MM.1S (cell line): Measurements from ENCODE around the gene CA10.

ENCODE experiments used
- DNase-seq: peaks from one replicate; pipeline ENCODE4 v3.0.0-alpha.2; 2015
- H2AFZ ChIP-seq: fragments of 300-600 bp; sonication (generic); 2 replicates; pipeline ENCODE4 v1.6.0; 2016; ENCODE audit warnings: antibody characterized with exemption, low read length
- H3F3A ChIP-seq: fragments of 300-600 bp; sonication (generic); 2 replicates; pipeline ENCODE4 v1.6.1; 2016; ENCODE audit warnings: mild to moderate bottlenecking, antibody characterized with exemption, low read length, moderate library complexity, mixed read lengths; ENCODE audit not compliant: insufficient read depth
- H3K27ac ChIP-seq: fragments of 300-600 bp; sonication (generic); 2 replicates; pipeline ENCODE4 v1.5.1; 2016; ENCODE audit warnings: mild to moderate bottlenecking, low read length
- H3K27me3 ChIP-seq: fragments of 300-600 bp; sonication (generic); replicated peaks from 2 replicates; pipeline ENCODE4 v1.6.0; 2016; ENCODE audit warnings: low read length; ENCODE audit not compliant: insufficient read depth
- H3K36me3 ChIP-seq: fragments of 300-600 bp; sonication (generic); replicated peaks from 2 replicates; pipeline ENCODE4 v1.6.1; 2016; ENCODE audit warnings: mild to moderate bottlenecking, low read length, mixed read lengths; ENCODE audit not compliant: insufficient read depth
- H3K4me1 ChIP-seq: fragments of 300-600 bp; sonication (generic); 2 replicates; pipeline ENCODE4 v1.6.1; 2016; ENCODE audit warnings: low read length, mixed read lengths
- H3K4me2 ChIP-seq: fragments of 300-600 bp; sonication (generic); 2 replicates; pipeline ENCODE4 v1.6.0; 2016; ENCODE audit warnings: low read depth, low read length
- H3K4me3 ChIP-seq: fragments of 300-600 bp; sonication (generic); 2 replicates; pipeline ENCODE4 v1.5.1; 2016; ENCODE audit warnings: low read length, mixed read lengths
- H3K79me2 ChIP-seq: fragments of 300-600 bp; sonication (generic); 2 replicates; pipeline ENCODE4 v1.6.1; 2016; ENCODE audit warnings: mixed run types, low read length, mixed read lengths
- H3K9ac ChIP-seq: fragments of 300-600 bp; sonication (generic); 2 replicates; pipeline ENCODE4 v1.6.1; 2016; ENCODE audit warnings: low read length, mixed read lengths
- H3K9me2 ChIP-seq: fragments of 300-600 bp; sonication (generic); replicated peaks from 2 replicates; pipeline ENCODE4 v1.6.1; 2016; ENCODE audit warnings: mild to moderate bottlenecking, low read length, mixed read lengths; ENCODE audit not compliant: insufficient read depth
- H3K9me3 ChIP-seq: fragments of 300-600 bp; sonication (generic); replicated peaks from 2 replicates; pipeline ENCODE4 v1.6.1; 2016; ENCODE audit warnings: mild to moderate bottlenecking, low read length, mixed read lengths; ENCODE audit not compliant: insufficient read depth
- H4K20me1 ChIP-seq: fragments of 300-600 bp; sonication (generic); 2 replicates; pipeline ENCODE4 v1.6.1; 2016; ENCODE audit warnings: mild to moderate bottlenecking, low read length, moderate library complexity, mixed read lengths; ENCODE audit not compliant: insufficient read depth
- CTCF ChIP-seq: fragments of 300-600 bp; sonication (generic); IDR thresholded peaks from 2 replicates; pipeline ENCODE4 v1.5.1; 2016; ENCODE audit warnings: antibody characterized with exemption, low read length, mixed read lengths
- EZH2 ChIP-seq: fragments of 300-600 bp; sonication (generic); optimal IDR thresholded peaks from 2 replicates; pipeline ENCODE3; 2017; ENCODE audit warnings: low read depth, mild to moderate bottlenecking, antibody characterized with exemption, low read length, mixed read lengths
- EZH2phosphoT487 ChIP-seq: fragments of 300-600 bp; sonication (generic); IDR thresholded peaks from 2 replicates; pipeline ENCODE4 v1.6.1; 2018; ENCODE audit warnings: antibody characterized with exemption, low read length

CA10 gene

GRCh38 chr17:51707216-51707615, 451.3 kb downstream of the CA10 start:
- no peaks in the 10 kb centered on the region for H3K79me2 ChIP-seq
- H3K9me2 ChIP-seq = no peaks in the 10 kb centered on the region
- no peak for TF ChIP-seq CTCF
- no peak for TF ChIP-seq EZH2
- no peak for TF ChIP-seq EZH2phosphoT487
- H3F3A ChIP-seq = no peaks in the 10 kb centered on the region
- no peak overlapping the region for H3K4me2 ChIP-seq
- no peaks in the 10 kb centered on the region for H3K9me3 ChIP-seq
- no peaks in the 10 kb centered on the region for H3K36me3 ChIP-seq
- H3K9ac ChIP-seq = no peak overlapping the region
- H2AFZ ChIP-seq = no peak overlapping the region
- H3K4me3 ChIP-seq = no peak overlapping the region
- no peak for DNase-seq
- H4K20me1 ChIP-seq = no peaks in the 10 kb centered on the region
- H3K4me1 ChIP-seq = no peaks in the 10 kb centered on the region
- H3K27me3 ChIP-seq = no peaks in the 10 kb centered on the region
- H3K27ac ChIP-seq = no peak overlapping the region

- Histone ChIP-seq H3K79me2 (no peaks in the 10 kb centered on the region), H4K20me1 (no peaks in the 10 kb centered on the region), H3K4me2 (no peak overlapping the region), H3K27me3 (no peaks in the 10 kb centered on the region), H3K4me1 (no peaks in the 10 kb centered on the region), H3K9me3 (no peaks in the 10 kb centered on the region), H2AFZ (no peak overlapping the region), H3K27ac (no peak overlapping the region), H3K9me2 (no peaks in the 10 kb centered on the region), H3K36me3 (no peaks in the 10 kb centered on the region), H3K9ac (no peak overlapping the region), H3F3A (no peaks in the 10 kb centered on the region), H3K4me3 (no peak overlapping the region)
- DNase-seq = no peak
- no peak for TF ChIP-seq EZH2
- no peak for TF ChIP-seq CTCF
- no peak for TF ChIP-seq EZH2phosphoT487
Measured at GRCh38 chr17:51706093-51706492, 452.4 kb downstream of the CA10 start.

GRCh38 chr17:51703361-51704341, 454.9 kb downstream of the CA10 start:
- Histone ChIP-seq H3K4me2 (no peak overlapping the region), H3F3A (no peaks in the 10 kb centered on the region), H3K9me3 (no peaks in the 10 kb centered on the region), H3K4me1 (no peaks in the 10 kb centered on the region), H3K9ac (no peak overlapping the region), H3K9me2 (no peaks in the 10 kb centered on the region), H3K79me2 (no peaks in the 10 kb centered on the region), H3K36me3 (no peaks in the 10 kb centered on the region), H2AFZ (no peak overlapping the region), H3K27me3 (no peaks in the 10 kb centered on the region), H3K27ac (no peak overlapping the region), H4K20me1 (no peaks in the 10 kb centered on the region), H3K4me3 (no peak overlapping the region)
- no peak for DNase-seq
- TF ChIP-seq CTCF = no peak
- TF ChIP-seq EZH2phosphoT487 = no peak
- TF ChIP-seq EZH2 = no peak
